Stimulated activated memory B cell treated with anti-CD40 and anti-IgM and Interleukin-4, amounts not matched to agents 10 μg/mL and 1 μg/mL and 100 μg/mL, for 72 hours (primary cell): ENCODE results near the gene SORL1.
A peak's percentile ranks its signal among the peaks of the same experiment; 100 is the strongest.
"Not testable (repeated sequence)": the region's sequence is repeated elsewhere in the genome, so short reads cannot be mapped to it uniquely, and the experiment has no call there.

ENCODE experiments used
- ATAC-seq: fragments of 150-1000 bp; cut with Tn5 transposase; 2 replicates; pipeline ENCODE4 v1.10.0; 2021
- H3K27ac Mint-ChIP-seq: one replicate; pipeline ENCODE4 v1.8.0; 2022; ENCODE audit warnings: mild to moderate bottlenecking, mixed read lengths
- H3K27me3 Mint-ChIP-seq: one replicate; pipeline ENCODE4 v1.8.0; 2022; ENCODE audit warnings: mixed read lengths
- H3K36me3 Mint-ChIP-seq: one replicate; pipeline ENCODE4 v1.8.0; 2022; ENCODE audit warnings: mixed read lengths
- H3K4me1 Mint-ChIP-seq: one replicate; pipeline ENCODE4 v1.8.0; 2022; ENCODE audit warnings: mixed read lengths
- H3K4me3 Mint-ChIP-seq: one replicate; pipeline ENCODE4 v1.8.0; 2022; ENCODE audit warnings: mild to moderate bottlenecking, moderate library complexity, mixed read lengths
- H3K9me3 Mint-ChIP-seq: one replicate; pipeline ENCODE4 v1.8.0; 2022; ENCODE audit warnings: mixed read lengths

Gene SORL1

DNA sequence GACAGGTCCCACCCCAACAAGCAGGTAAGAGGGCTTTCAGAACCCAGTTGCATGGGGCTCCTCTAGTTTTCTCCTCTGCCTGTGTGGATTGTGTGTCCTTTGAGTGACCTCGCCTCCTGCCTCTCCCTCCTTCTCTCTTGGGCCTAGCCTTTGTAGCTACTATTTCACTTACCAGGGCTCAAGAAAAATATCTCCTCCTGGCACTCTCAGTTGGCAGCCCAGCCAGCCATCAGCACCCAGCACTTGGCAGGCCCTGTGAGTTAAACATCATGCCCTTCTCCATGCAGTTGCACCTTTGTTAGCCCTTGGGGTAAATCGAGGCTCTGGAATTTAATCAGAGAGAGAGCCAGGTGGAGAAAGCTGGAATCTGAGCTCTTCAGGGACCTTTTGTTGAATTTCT, 36.1 kb downstream of the SORL1 start:
- H3K36me3 Mint-ChIP-seq, result peaks cover 33% of the 10 kb centered on the region
- H3K27me3 Mint-ChIP-seq, result no peaks in the 10 kb centered on the region
- H3K4me3 Mint-ChIP-seq, result no peak overlapping the region
- no peaks in the 10 kb centered on the region for H3K9me3 Mint-ChIP-seq
- peaks cover 21% of the 10 kb centered on the region for H3K4me1 Mint-ChIP-seq
- no peak overlapping the region for H3K27ac Mint-ChIP-seq
- no peak for ATAC-seq

DNA sequence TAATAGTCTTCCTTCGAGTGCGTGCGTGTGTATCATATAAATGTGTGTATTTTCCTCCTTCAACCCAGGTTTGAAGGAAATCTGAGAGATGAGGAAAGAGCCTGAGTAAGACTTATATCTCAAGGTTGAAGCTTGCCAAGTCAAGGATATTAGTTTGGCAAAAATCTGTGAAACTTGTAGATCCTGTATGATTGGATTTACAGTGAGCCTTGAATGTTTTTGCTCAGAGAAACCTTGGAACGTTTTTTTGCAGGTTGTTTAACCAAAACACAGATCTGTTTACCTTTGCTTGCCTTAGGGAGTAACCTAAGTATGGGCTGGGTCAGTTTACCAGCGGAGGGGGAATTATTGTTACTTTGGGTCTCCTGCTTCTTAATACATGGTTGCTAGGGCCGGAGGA, 36.5 kb downstream of the SORL1 start:
- H3K27ac Mint-ChIP-seq, result no peak overlapping the region
- H3K27me3 Mint-ChIP-seq, result no peaks in the 10 kb centered on the region
- no peak overlapping the region for H3K4me3 Mint-ChIP-seq
- ATAC-seq, result no peak
- no peaks in the 10 kb centered on the region for H3K9me3 Mint-ChIP-seq
- peaks cover 32% of the 10 kb centered on the region for H3K36me3 Mint-ChIP-seq
- peaks cover 22% of the 10 kb centered on the region for H3K4me1 Mint-ChIP-seq

DNA sequence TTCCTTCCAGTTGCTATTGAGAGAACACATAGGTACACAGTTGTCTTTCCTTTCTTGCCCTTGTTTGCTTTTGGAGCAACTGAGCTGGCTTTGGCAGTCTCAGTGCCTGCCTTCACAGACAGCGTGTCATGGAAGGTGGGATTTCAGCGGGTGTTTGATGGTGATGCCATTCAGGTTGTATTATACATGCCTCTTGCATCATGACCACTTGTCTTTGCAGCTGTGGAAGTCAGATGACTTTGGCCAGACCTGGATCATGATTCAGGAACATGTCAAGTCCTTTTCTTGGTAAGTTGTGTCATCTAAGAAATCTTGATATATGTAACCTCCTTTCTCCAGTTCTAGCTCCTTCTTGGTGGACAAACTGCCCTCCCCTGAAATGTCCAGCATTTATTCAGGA, 37.7 kb downstream of the SORL1 start:
- peaks cover 26% of the 10 kb centered on the region for H3K36me3 Mint-ChIP-seq
- H3K4me3 Mint-ChIP-seq, result no peak overlapping the region
- H3K4me1 Mint-ChIP-seq, result peaks cover 26% of the 10 kb centered on the region
- H3K27me3 Mint-ChIP-seq, result no peaks in the 10 kb centered on the region
- H3K9me3 Mint-ChIP-seq, result no peaks in the 10 kb centered on the region
- no peak overlapping the region for H3K27ac Mint-ChIP-seq
- ATAC-seq, result no peak

- peaks cover 9% of the 10 kb centered on the region for H3K27me3 Mint-ChIP-seq
- peak overlapping the region; percentile 53 for H3K4me3 Mint-ChIP-seq
- H3K27ac Mint-ChIP-seq, result no peak overlapping the region
- peaks cover 7% of the 10 kb centered on the region for H3K36me3 Mint-ChIP-seq
- H3K4me1 Mint-ChIP-seq, result peaks cover 32% of the 10 kb centered on the region
- ATAC-seq, result peak; percentile 71
- no peaks in the 10 kb centered on the region for H3K9me3 Mint-ChIP-seq
Observed at GRCh38 chr11:121494355-121495099, 42.4 kb downstream of the SORL1 start.

- Mint-ChIP-seq H3K36me3 (peaks cover 10% of the 10 kb centered on the region), H3K4me1 (peaks cover 32% of the 10 kb centered on the region)
Observed at GRCh38 chr11:121497176-121497998, 45.3 kb downstream of the SORL1 start.

GRCh38 chr11:121499405-121499804, 47.3 kb downstream of the SORL1 start:
- peaks cover 10% of the 10 kb centered on the region for H3K36me3 Mint-ChIP-seq
- H3K4me1 Mint-ChIP-seq, result peaks cover 20% of the 10 kb centered on the region
- no peak overlapping the region for H3K4me3 Mint-ChIP-seq
- peaks cover 5% of the 10 kb centered on the region for H3K9me3 Mint-ChIP-seq
- peaks cover 9% of the 10 kb centered on the region for H3K27me3 Mint-ChIP-seq
- H3K27ac Mint-ChIP-seq, result no peak overlapping the region
- ATAC-seq, result no peak

More at GRCh38 chr11:121497176-121497998, 45.3 kb downstream of the SORL1 start:
- H3K9me3 Mint-ChIP-seq, result peaks cover 5% of the 10 kb centered on the region
- no peak overlapping the region for H3K4me3 Mint-ChIP-seq
- no peak overlapping the region for H3K27ac Mint-ChIP-seq
- ATAC-seq, result no peak
- H3K27me3 Mint-ChIP-seq, result peaks cover 9% of the 10 kb centered on the region

DNA sequence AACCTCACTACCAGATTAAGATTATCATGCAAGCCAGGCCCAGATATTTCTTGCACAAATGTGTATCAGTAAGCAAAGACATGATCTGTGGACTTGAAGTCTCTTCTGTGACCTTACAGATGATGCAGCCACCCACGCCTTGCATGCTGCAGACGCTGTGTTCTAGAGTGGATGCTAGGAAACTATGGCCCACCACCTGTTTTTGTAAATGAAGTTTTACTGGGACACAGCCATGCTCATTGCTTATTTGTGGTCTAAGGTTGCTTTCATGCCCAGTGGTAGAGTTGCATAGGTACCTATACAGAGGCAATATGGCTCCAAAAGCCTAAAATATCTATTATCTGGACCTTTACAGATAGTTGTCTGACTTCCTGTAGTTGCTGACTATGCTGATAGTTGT, 48.2 kb downstream of the SORL1 start:
- Mint-ChIP-seq H3K9me3 (peaks cover 7% of the 10 kb centered on the region), H3K36me3 (peaks cover 17% of the 10 kb centered on the region), H3K4me3 (no peak overlapping the region), H3K4me1 (peaks cover 11% of the 10 kb centered on the region), H3K27me3 (peaks cover 9% of the 10 kb centered on the region), H3K27ac (no peak overlapping the region)
- no peak for ATAC-seq

GRCh38 chr11:121500717-121501116, 48.6 kb downstream of the SORL1 start:
- peaks cover 6% of the 10 kb centered on the region for H3K27me3 Mint-ChIP-seq
- peaks cover 6% of the 10 kb centered on the region for H3K4me1 Mint-ChIP-seq
- H3K9me3 Mint-ChIP-seq, result peaks cover 10% of the 10 kb centered on the region
- H3K4me3 Mint-ChIP-seq, result no peak overlapping the region
- no peak for ATAC-seq
- H3K36me3 Mint-ChIP-seq, result peaks cover 21% of the 10 kb centered on the region
- H3K27ac Mint-ChIP-seq, result no peak overlapping the region

- Mint-ChIP-seq H3K27me3 (no peaks in the 10 kb centered on the region), H3K4me1 (no peaks in the 10 kb centered on the region), H3K27ac (no peak overlapping the region), H3K4me3 (no peak overlapping the region), H3K9me3 (peaks cover 25% of the 10 kb centered on the region), H3K36me3 (peaks cover 43% of the 10 kb centered on the region)
- no peak for ATAC-seq
Observed at GRCh38 chr11:121503051-121503450, 50.9 kb downstream of the SORL1 start.

DNA sequence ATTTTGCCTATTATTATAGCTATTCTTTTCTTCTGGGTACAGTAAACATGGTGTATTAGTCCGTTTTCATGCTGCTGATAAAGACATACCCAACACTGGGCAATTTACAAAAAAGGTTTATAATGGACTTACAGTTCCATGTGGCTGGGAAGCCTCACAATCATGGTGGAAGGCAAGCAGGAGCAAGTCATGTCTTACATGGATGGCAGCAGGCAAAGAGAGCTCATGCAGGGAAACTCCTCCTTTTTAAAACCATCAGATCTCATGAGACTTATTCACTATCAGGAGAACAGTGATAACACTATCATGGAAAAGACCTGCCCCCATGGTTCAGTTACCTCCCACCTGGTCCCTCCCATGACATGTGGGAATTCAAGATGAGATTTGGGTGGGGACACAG, 54.1 kb downstream of the SORL1 start:
- not testable (repeated sequence) for H3K27ac Mint-ChIP-seq, H3K4me1 Mint-ChIP-seq, H3K4me3 Mint-ChIP-seq, ATAC-seq, H3K27me3 Mint-ChIP-seq
- peaks cover 25% of the 10 kb centered on the region for H3K9me3 Mint-ChIP-seq
- H3K36me3 Mint-ChIP-seq, result peaks cover 44% of the 10 kb centered on the region

- ATAC-seq, result no peak
- Mint-ChIP-seq H3K9me3 (peaks cover 22% of the 10 kb centered on the region), H3K4me3 (no peak overlapping the region), H3K27me3 (peaks cover 10% of the 10 kb centered on the region), H3K4me1 (peaks cover 12% of the 10 kb centered on the region), H3K36me3 (peaks cover 49% of the 10 kb centered on the region), H3K27ac (no peak overlapping the region)
Observed at GRCh38 chr11:121508449-121508848, 56.3 kb downstream of the SORL1 start.

- peaks cover 18% of the 10 kb centered on the region for H3K9me3 Mint-ChIP-seq
- H3K27me3 Mint-ChIP-seq, result peaks cover 13% of the 10 kb centered on the region
- peaks cover 45% of the 10 kb centered on the region for H3K36me3 Mint-ChIP-seq
- no peak for ATAC-seq
- H3K27ac Mint-ChIP-seq, result no peak overlapping the region
- no peak overlapping the region for H3K4me3 Mint-ChIP-seq
- peaks cover 12% of the 10 kb centered on the region for H3K4me1 Mint-ChIP-seq
Observed at GRCh38 chr11:121510438-121510837, 58.3 kb downstream of the SORL1 start.

- H3K4me1 Mint-ChIP-seq, result peaks cover 12% of the 10 kb centered on the region
- H3K36me3 Mint-ChIP-seq, result peaks cover 31% of the 10 kb centered on the region
- no peak overlapping the region for H3K4me3 Mint-ChIP-seq
- peaks cover 4% of the 10 kb centered on the region for H3K9me3 Mint-ChIP-seq
- no peak overlapping the region for H3K27ac Mint-ChIP-seq
- no peak for ATAC-seq
- peaks cover 13% of the 10 kb centered on the region for H3K27me3 Mint-ChIP-seq
Observed at GRCh38 chr11:121512468-121513465, 60.7 kb downstream of the SORL1 start.

GRCh38 chr11:121513807-121514206, 61.7 kb downstream of the SORL1 start:
- H3K9me3 Mint-ChIP-seq, result no peaks in the 10 kb centered on the region
- no peak for ATAC-seq
- H3K4me1 Mint-ChIP-seq, result peaks cover 12% of the 10 kb centered on the region
- H3K36me3 Mint-ChIP-seq, result peaks cover 31% of the 10 kb centered on the region
- H3K27me3 Mint-ChIP-seq, result peaks cover 13% of the 10 kb centered on the region
- H3K4me3 Mint-ChIP-seq, result no peak overlapping the region
- no peak overlapping the region for H3K27ac Mint-ChIP-seq
